Thyroid gland (tissue), 4 donors: ENCODE measurements around the gene FMNL3.

Experiments
- CTCF ChIP-seq, 6 experiments: fragments of 200-600 bp in 3 of 6; fragments of 450-650 bp in 3 of 6; sonication (generic) in 3 of 6; IDR thresholded peaks; one replicate each; pipeline ENCODE4 v1.5.1; 2016 to 2019; ENCODE audit warnings: antibody characterized with exemption in 6 of 6, mild to moderate bottlenecking in 2 of 6, inconsistent platforms in 1 of 6, moderate library complexity in 1 of 6
- POLR2A ChIP-seq, 2 donors: fragments of 450-650 bp; IDR thresholded peaks; one replicate each; pipeline ENCODE4 v1.6.1; 2017; ENCODE audit warnings: antibody characterized with exemption in 2 of 2, mild to moderate bottlenecking in 2 of 2, moderate library complexity in 1 of 2

DNA sequence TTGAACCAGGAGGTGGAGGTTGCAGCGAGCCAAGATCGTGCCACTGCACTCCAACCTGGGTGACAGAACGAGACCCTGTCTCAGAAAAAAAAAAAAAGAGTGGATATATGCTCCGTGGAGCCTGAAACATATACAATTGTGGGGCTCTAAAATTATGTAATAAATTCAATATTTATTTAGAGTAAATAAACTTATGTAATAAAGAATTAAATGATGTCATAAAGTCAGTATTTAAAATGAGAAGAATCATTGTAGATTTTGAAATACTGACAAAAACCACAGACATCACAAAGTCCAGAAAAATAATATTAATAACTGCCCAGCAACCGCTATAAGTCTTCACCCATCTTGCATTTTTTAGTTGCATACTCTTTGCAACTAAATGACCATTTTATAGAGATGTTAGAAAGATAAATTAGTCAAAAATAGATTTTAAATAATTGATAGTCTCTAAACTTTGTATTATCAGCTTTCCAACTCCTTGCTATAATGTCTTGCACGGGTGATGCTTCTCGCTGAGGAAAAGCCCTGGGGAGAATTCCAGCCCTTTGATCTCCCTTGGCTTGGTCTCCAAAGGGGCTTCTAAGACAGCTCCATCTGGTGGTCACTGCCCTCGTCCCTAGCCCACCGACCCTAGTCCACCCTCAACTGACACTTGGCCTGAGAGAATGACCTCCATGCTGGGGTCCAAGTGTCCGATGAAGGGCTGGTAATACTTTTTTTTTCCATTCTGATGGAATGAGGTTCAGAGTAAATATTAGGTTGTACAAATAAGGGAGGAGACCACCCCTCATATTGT, 26.2 kb upstream of the FMNL3 start:
- TF ChIP-seq CTCF (IDR thresholded peaks at IDR 0.05) (no peak), POLR2A (IDR thresholded peaks at IDR 0.05) (no peak)
